HepG2 (cell line): ENCODE results near the gene SLC36A1. TPM values are rescaled to one million over a fixed set of nuclear protein-coding genes. Genes with fewer than 3 reads are reported as not detected.

Experiments
- ATAC-seq: fragments of 200-7000 bp; cut with Tn5 transposase; 3 replicates; pipeline ENCODE4 v1.9.1; 2020; ENCODE audit warnings: mild to moderate bottlenecking, moderate library complexity
- BruUV-seq: library from RNA; stranded (reverse); fragments of 400-500 nt; replicated peaks from 2 replicates; lab custom pipeline; 2021; lab: Mats Ljungman, UMichigan
- CTCF ChIA-PET: fragments of 300-600 bp; formaldehyde crosslinking; extraction: SDS; loops from one replicate; lab custom pipeline; 2021; ENCODE audit warnings: low total read pairs, inconsistent platforms, low intra/inter-chr PET ratio; lab: Yijun Ruan, JAX
- POLR2A ChIA-PET: fragments of 350-600 bp; sonication (Branson Sonifier 250); formaldehyde crosslinking; loops from one replicate; lab custom pipeline; 2020; ENCODE audit warnings: antibody characterized with exemption, inconsistent platforms; lab: Yijun Ruan, JAX
- DNase-seq: peaks from one replicate; pipeline ENCODE4 v3.0.0-alpha.2; 2015; ENCODE audit warnings: low spot score
- FAIRE-seq: peaks from 3 replicates; lab custom pipeline; 2011; peaks lifted over from hg19 to GRCh38; lab: Jason Lieb, UNC
- H2AFZ ChIP-seq: one replicate; pipeline ENCODE4 v1.6.1; 2011; ENCODE audit warnings: low read length, inconsistent platforms
- H3K27ac ChIP-seq: fragments of 300-600 bp; 3 replicates; pipeline ENCODE4 v1.8.0; 2011; ENCODE audit warnings: mixed run types, mild to moderate bottlenecking, mixed read lengths, low read length, inconsistent platforms; ENCODE audit not compliant: insufficient read depth; ENCODE audit errors: extremely low read length
- H3K27me3 ChIP-seq, 2 experiments: fragments of 200-600 bp in 1 of 2; 2 replicates in 1 of 2; 3 replicates in 1 of 2; pipeline versions ENCODE4 v1.6.0 to v1.8.0; 2011; ENCODE audit warnings: low read length in 2 of 2, mild to moderate bottlenecking in 2 of 2, moderate library complexity in 2 of 2, inconsistent platforms in 1 of 2; ENCODE audit not compliant: insufficient read depth in 2 of 2, control insufficient read depth in 1 of 2
- H3K36me3 ChIP-seq, 2 experiments: fragments of 200-600 bp in 1 of 2; replicated peaks in 1 of 2; 2 replicates in 1 of 2; 3 replicates in 1 of 2; pipeline versions ENCODE4 v1.5.1 to v1.8.0; 2011; ENCODE audit warnings: low read length in 2 of 2, inconsistent platforms in 1 of 2; ENCODE audit not compliant: insufficient read depth in 2 of 2, control insufficient read depth in 1 of 2
- H3K4me1 ChIP-seq: 2 replicates; pipeline ENCODE4 v1.5.1; 2012; ENCODE audit warnings: low read length, inconsistent platforms; ENCODE audit not compliant: insufficient read depth
- H3K4me2 ChIP-seq: 2 replicates; pipeline ENCODE4 v1.6.0; 2011; ENCODE audit warnings: low read depth, low read length, inconsistent platforms
- H3K4me3 ChIP-seq, 3 experiments: fragments of 200-600 bp in 1 of 3; sonication (generic), shearing (Covaris generic) in 1 of 3; replicated peaks in 1 of 3; 2 replicates each; pipeline ENCODE4 v1.5.1; 2011 to 2016; ENCODE audit warnings: low read length in 3 of 3, inconsistent platforms in 2 of 3, low read depth in 2 of 3, mild to moderate bottlenecking in 2 of 3, control low read depth in 1 of 3, mixed read lengths in 1 of 3; ENCODE audit not compliant: insufficient read depth in 1 of 3
- H3K79me2 ChIP-seq: one replicate; pipeline ENCODE4 v1.6.1; 2011; ENCODE audit warnings: low read length, inconsistent platforms; ENCODE audit not compliant: insufficient read depth
- H3K9ac ChIP-seq: 2 replicates; pipeline ENCODE4 v1.6.0; 2011; ENCODE audit warnings: mild to moderate bottlenecking, low read depth, low read length, inconsistent platforms; ENCODE audit not compliant: insufficient read depth
- H3K9me3 ChIP-seq: 2 replicates; pipeline ENCODE4 v1.5.1; 2012; ENCODE audit warnings: mild to moderate bottlenecking, low read length
- H4K20me1 ChIP-seq: 2 replicates; pipeline ENCODE4 v1.6.0; 2011; ENCODE audit warnings: inconsistent platforms, mild to moderate bottlenecking, low read length, moderate library complexity; ENCODE audit not compliant: insufficient read depth
- JDP2 ChIP-seq: sonication (generic); formaldehyde crosslinking; IDR thresholded peaks from 2 replicates; pipeline ENCODE4 v1.8.1; 2022; ENCODE audit warnings: missing genetic modification reagents, borderline replicate concordance
- KDM6A ChIP-seq: IDR thresholded peaks from 2 replicates; pipeline ENCODE4 v1.6.1; 2016; ENCODE audit warnings: low read depth
- MED8 ChIP-seq: sonication (generic); formaldehyde crosslinking; IDR thresholded peaks from 2 replicates; pipeline ENCODE4 v1.8.1; 2023; ENCODE audit warnings: mild to moderate bottlenecking, missing genetic modification reagents; ENCODE audit not compliant: insufficient replicate concordance
- MTF1 ChIP-seq: sonication (generic); formaldehyde crosslinking; IDR thresholded peaks from 2 replicates; pipeline ENCODE4 v1.5.0; 2020; ENCODE audit warnings: missing genetic modification reagents
- NFKBIZ ChIP-seq: IDR thresholded peaks from 2 replicates; pipeline ENCODE4 v1.6.1; 2018; ENCODE audit warnings: missing genetic modification reagents, missing compliant biosample characterization
- TAF1 ChIP-seq: sonication (generic); formaldehyde crosslinking; IDR thresholded peaks from 2 replicates; pipeline ENCODE4 v1.4.0; 2020; ENCODE audit warnings: missing genetic modification reagents
- ZBTB1 ChIP-seq: sonication (generic); formaldehyde crosslinking; IDR thresholded peaks from 2 replicates; pipeline ENCODE4 v1.4.0; 2020; ENCODE audit warnings: missing genetic modification reagents, borderline replicate concordance
- ZBTB38 ChIP-seq: sonication (generic); formaldehyde crosslinking; IDR thresholded peaks from 2 replicates; pipeline ENCODE4 v1.5.1; 2020; ENCODE audit warnings: mild to moderate bottlenecking, missing genetic modification reagents
- ZNF235 ChIP-seq: sonication (generic); formaldehyde crosslinking; IDR thresholded peaks from 2 replicates; pipeline ENCODE4 v1.8.1; 2023; ENCODE audit warnings: mild to moderate bottlenecking, missing genetic modification reagents, borderline replicate concordance
- ZNF263 ChIP-seq: sonication (generic); formaldehyde crosslinking; IDR thresholded peaks from 2 replicates; pipeline ENCODE4 v1.4.0; 2020; ENCODE audit warnings: missing genetic modification reagents
- ZNF703 ChIP-seq: sonication (generic); formaldehyde crosslinking; IDR thresholded peaks from 2 replicates; pipeline ENCODE4 v1.5.1; 2020; ENCODE audit warnings: missing genetic modification reagents, mild to moderate bottlenecking, moderate library complexity, borderline replicate concordance
- WGBS: methylation state at CpG from one replicate; pipeline ENCODE4 v1.1.6; 2017; ENCODE audit warnings: low lambda C conversion rate; 5-methylcytosine and 5-hydroxymethylcytosine counted together
- in situ Hi-C: cut with HindIII; loops from 2 replicates; pipeline ENCODE4 v1.10.0; 2017; ENCODE audit warnings: low pct_unique_long_range_greater_than_20kb; ENCODE audit not compliant: extremely low pct_ligation_motif_present
- intact Hi-C: fragments of 100-400 bp; cut with micrococcal nuclease; formaldehyde crosslinking; loops from one replicate; pipeline ENCODE4 v1.10.0; 2022; ENCODE audit not compliant: unreplicated experiment
- polyA plus RNA-seq, 8 experiments: library from polyadenylated mRNA; depleted of rRNA in 3 of 8; stranded (reverse) in 7 of 8; unstranded in 1 of 8; fragments of >200 nt; fragmentation: Illumina TruSeq in 4 of 8; extraction: Trizol in 4 of 8; gene quantifications; 2 replicates each; pipeline versions ENCODE4 v1.2.1 to v1.2.3, GENCODE V29; 2011 to 2016; ENCODE audit warnings: low read depth in 4 of 8, missing spikeins in 1 of 8, mixed read lengths in 1 of 8; ENCODE audit not compliant: insufficient read depth in 1 of 8
- total RNA-seq, 5 experiments: library from RNA; depleted of rRNA; stranded (reverse); fragments of >200 nt; fragmentation: Illumina TruSeq; extraction: Trizol; gene quantifications; 2 replicates each; pipeline ENCODE4 v1.2.3, GENCODE V29; 2016; ENCODE audit warnings: low read depth in 1 of 5
- TF ChIP-seq, protein P1 (sequence below): sonication (generic); formaldehyde crosslinking; IDR thresholded peaks from 2 replicates; pipeline ENCODE4 v1.9.0; 2022; ENCODE audit warnings: missing genetic modification reagents, mild to moderate bottlenecking, borderline replicate concordance
- TF ChIP-seq, protein P2 (sequence below): sonication (generic); formaldehyde crosslinking; IDR thresholded peaks from 2 replicates; pipeline ENCODE4 v1.4.0; 2020; ENCODE audit warnings: missing genetic modification reagents; ENCODE audit errors: not compliant biosample characterization
- TF ChIP-seq, protein P3 (sequence below): sonication (generic); formaldehyde crosslinking; IDR thresholded peaks from 2 replicates; pipeline ENCODE4 v1.4.0; 2020; ENCODE audit warnings: missing genetic modification reagents
- TF ChIP-seq, protein P4 (sequence below): sonication (generic); formaldehyde crosslinking; IDR thresholded peaks from 2 replicates; pipeline ENCODE4 v1.4.0; 2020; ENCODE audit warnings: missing genetic modification reagents, borderline replicate concordance

Gene SLC36A1
- total and polyA plus RNA-seq, 2 of the 13 experiments (the other 11 are each of a cell fraction or from before 2014, with no cell fraction given): 8.0 to 8.9 TPM

DNA sequence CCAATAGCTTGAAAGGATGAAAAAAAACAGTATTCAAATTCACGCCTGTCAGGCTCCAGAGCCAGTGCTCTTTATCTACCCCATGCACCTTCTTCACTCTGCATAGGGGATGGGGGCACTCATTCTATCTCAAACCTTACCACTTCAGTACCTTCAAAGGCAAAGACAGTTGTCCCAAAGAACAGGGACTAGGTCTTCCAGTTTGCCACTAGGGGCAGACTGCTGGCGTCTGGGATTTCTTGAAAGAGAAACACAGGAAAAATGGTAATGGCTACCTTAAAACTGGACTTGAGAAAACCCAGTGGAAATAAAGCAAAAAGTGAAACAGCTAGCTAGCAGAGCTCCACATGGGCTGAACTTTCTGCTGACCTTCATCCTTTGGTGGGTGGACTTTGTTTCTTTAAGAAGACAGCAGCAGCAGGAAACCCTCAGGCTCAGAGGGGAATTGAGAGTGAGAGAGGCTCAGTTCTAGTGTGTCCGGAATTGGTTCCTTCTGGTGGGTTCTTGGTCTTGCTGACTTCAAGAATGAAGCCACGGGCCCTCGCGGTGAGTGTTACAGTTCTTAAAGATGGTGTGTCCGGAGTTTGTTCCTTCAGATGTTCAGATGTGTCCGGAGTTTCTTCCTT, 41.0 kb upstream of the SLC36A1 start (continued):
- TF ChIP-seq, protein P1, sequence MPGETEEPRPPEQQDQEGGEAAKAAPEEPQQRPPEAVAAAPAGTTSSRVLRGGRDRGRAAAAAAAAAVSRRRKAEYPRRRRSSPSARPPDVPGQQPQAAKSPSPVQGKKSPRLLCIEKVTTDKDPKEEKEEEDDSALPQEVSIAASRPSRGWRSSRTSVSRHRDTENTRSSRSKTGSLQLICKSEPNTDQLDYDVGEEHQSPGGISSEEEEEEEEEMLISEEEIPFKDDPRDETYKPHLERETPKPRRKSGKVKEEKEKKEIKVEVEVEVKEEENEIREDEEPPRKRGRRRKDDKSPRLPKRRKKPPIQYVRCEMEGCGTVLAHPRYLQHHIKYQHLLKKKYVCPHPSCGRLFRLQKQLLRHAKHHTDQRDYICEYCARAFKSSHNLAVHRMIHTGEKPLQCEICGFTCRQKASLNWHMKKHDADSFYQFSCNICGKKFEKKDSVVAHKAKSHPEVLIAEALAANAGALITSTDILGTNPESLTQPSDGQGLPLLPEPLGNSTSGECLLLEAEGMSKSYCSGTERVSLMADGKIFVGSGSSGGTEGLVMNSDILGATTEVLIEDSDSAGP (CRISPR knock-in tag): no peak

DNA sequence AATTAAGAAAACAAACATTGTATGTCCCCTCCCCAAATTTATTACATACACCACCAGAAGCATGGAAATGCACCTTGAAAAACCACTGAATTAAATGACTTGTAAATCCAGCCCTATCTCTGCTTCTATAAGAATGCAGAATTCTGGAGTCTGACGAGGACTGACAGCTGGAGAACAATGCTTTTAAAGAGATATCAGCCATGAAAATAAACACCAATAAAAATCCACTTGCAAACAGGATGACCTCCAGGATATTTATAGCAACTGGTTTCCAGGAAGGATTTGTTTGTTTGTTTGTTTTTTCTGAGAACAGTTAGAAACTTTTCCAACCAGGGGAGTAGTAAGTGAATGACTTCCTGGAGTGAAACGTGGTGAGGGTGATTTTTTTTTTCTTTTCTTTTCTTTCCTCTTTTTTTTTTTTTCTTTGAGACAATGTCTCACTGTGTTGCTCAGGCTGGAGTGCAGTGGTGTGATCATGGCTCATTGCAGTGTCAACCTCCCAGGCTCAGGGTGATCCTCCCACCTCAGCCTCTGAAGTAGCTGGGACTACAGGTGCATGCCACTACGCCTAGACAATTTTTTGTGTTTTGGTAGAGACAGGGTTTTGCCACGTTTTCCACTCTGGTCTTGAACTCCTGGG, 38.7 kb upstream of the SLC36A1 start:
- H3K4me1 ChIP-seq: no peaks in the 10 kb centered on the region
- no peak overlapping the region for H3K27ac ChIP-seq
- DNase-seq (no peak), FAIRE-seq (no peak), ATAC-seq (no peak)
- ChIA-PET POLR2A (no interaction called here), CTCF (interaction anchor here (0.6 kb wide), 1 partner anchor 299 kb away, joined by 4 read pairs; no protein-coding TSS in a partner anchor)
- intact Hi-C loops (no loop called here), in situ Hi-C loops (no loop called here)
- BruUV-seq: no TSS peak
- H4K20me1 ChIP-seq: no peaks in the 10 kb centered on the region
- no peak overlapping the region for H3K4me2 ChIP-seq
- no peak overlapping the region for H3K4me3 ChIP-seq
- no peak overlapping the region for H2AFZ ChIP-seq
- no peaks in the 10 kb centered on the region for H3K79me2 ChIP-seq
- no peaks in the 10 kb centered on the region for H3K36me3 ChIP-seq
- no peaks in the 10 kb centered on the region for H3K9me3 ChIP-seq
- H3K27me3 ChIP-seq: peaks cover 0 to 3% of the 10 kb centered on the region in 2 experiments; a peak in 1 of 5 replicates
- WGBS: 8% methylated on average over 4 of the region's 4 CpGs
- H3K9ac ChIP-seq: no peak overlapping the region
- TF ChIP-seq ZNF235 (CRISPR knock-in tag) (no peak), KDM6A (CRISPR knock-in tag) (no peak), ZBTB1 (CRISPR knock-in tag) (no peak), TAF1 (CRISPR knock-in tag) (no peak), NFKBIZ (CRISPR knock-in tag) (no peak), MTF1 (CRISPR knock-in tag) (no peak), MED8 (CRISPR knock-in tag) (no peak), ZNF263 (CRISPR knock-in tag) (no peak), ZBTB38 (CRISPR knock-in tag) (no peak), JDP2 (CRISPR knock-in tag) (no peak), ZNF703 (CRISPR knock-in tag) (no peak)
- TF ChIP-seq, protein P2, sequence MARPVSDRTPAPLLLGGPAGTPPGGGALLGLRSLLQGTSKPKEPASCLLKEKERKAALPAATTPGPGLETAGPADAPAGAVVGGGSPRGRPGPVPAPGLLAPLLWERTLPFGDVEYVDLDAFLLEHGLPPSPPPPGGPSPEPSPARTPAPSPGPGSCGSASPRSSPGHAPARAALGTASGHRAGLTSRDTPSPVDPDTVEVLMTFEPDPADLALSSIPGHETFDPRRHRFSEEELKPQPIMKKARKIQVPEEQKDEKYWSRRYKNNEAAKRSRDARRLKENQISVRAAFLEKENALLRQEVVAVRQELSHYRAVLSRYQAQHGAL (CRISPR knock-in tag): no peak
- TF ChIP-seq, protein P3, sequence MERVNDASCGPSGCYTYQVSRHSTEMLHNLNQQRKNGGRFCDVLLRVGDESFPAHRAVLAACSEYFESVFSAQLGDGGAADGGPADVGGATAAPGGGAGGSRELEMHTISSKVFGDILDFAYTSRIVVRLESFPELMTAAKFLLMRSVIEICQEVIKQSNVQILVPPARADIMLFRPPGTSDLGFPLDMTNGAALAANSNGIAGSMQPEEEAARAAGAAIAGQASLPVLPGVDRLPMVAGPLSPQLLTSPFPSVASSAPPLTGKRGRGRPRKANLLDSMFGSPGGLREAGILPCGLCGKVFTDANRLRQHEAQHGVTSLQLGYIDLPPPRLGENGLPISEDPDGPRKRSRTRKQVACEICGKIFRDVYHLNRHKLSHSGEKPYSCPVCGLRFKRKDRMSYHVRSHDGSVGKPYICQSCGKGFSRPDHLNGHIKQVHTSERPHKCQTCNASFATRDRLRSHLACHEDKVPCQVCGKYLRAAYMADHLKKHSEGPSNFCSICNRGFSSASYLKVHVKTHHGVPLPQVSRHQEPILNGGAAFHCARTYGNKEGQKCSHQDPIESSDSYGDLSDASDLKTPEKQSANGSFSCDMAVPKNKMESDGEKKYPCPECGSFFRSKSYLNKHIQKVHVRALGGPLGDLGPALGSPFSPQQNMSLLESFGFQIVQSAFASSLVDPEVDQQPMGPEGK (CRISPR knock-in tag): no peak
- TF ChIP-seq, protein P4, sequence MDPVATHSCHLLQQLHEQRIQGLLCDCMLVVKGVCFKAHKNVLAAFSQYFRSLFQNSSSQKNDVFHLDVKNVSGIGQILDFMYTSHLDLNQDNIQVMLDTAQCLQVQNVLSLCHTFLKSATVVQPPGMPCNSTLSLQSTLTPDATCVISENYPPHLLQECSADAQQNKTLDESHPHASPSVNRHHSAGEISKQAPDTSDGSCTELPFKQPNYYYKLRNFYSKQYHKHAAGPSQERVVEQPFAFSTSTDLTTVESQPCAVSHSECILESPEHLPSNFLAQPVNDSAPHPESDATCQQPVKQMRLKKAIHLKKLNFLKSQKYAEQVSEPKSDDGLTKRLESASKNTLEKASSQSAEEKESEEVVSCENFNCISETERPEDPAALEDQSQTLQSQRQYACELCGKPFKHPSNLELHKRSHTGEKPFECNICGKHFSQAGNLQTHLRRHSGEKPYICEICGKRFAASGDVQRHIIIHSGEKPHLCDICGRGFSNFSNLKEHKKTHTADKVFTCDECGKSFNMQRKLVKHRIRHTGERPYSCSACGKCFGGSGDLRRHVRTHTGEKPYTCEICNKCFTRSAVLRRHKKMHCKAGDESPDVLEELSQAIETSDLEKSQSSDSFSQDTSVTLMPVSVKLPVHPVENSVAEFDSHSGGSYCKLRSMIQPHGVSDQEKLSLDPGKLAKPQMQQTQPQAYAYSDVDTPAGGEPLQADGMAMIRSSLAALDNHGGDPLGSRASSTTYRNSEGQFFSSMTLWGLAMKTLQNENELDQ (CRISPR knock-in tag): no peak
